H1 (cell line): ENCODE results near the gene GARNL3. TPM values are rescaled to one million over a fixed set of nuclear protein-coding genes. Genes with fewer than 3 reads are reported as not detected.
A peak's percentile ranks its signal among the peaks of the same experiment; 100 is the strongest.

Source experiments
- CTCF ChIA-PET: fragments of 300-600 bp; sonication (Branson Sonifier 250); formaldehyde crosslinking; loops from one replicate; lab custom pipeline; 2021; ENCODE audit not compliant: partially characterized antibody; lab: Charles Lee
- POLR2A ChIA-PET: fragments of 300-600 bp; sonication (Branson Sonifier 250); formaldehyde crosslinking; loops from one replicate; lab custom pipeline; 2021; ENCODE audit warnings: inconsistent platforms; ENCODE audit not compliant: partially characterized antibody; lab: Charles Lee
- DNase-seq, 2 experiments: peaks; one replicate each; pipeline versions ENCODE4 v3.0.0 to v3.0.0-alpha.2; 2010 to 2022; ENCODE audit warnings: low spot score in 2 of 2, low read depth in 1 of 2, mixed read lengths in 1 of 2
- FAIRE-seq: peaks from 2 replicates; lab custom pipeline; 2011; peaks lifted over from hg19 to GRCh38; lab: Jason Lieb, UNC
- H2AFZ ChIP-seq: 2 replicates; pipeline ENCODE4 v1.8.1; 2012; ENCODE audit warnings: low read length, inconsistent platforms
- H2AK5ac ChIP-seq: 2 replicates; pipeline ENCODE4 v1.6.1; 2013; ENCODE audit warnings: low read depth, low read length
- H2BK120ac ChIP-seq: replicated peaks from 2 replicates; pipeline ENCODE3; 2013; ENCODE audit warnings: low read depth, low read length, inconsistent platforms
- H2BK12ac ChIP-seq: 2 replicates; pipeline ENCODE4 v1.6.1; 2013; ENCODE audit warnings: low read depth, low read length
- H2BK15ac ChIP-seq: 2 replicates; pipeline ENCODE4 v1.6.1; 2013; ENCODE audit warnings: low read length
- H2BK20ac ChIP-seq: 2 replicates; pipeline ENCODE4 v1.6.1; 2013; ENCODE audit warnings: low read length
- H2BK5ac ChIP-seq: 2 replicates; pipeline ENCODE4 v1.6.1; 2013; ENCODE audit warnings: low read depth, low read length
- H3K14ac ChIP-seq: 2 replicates; pipeline ENCODE4 v1.6.1; 2013; ENCODE audit warnings: inconsistent platforms; ENCODE audit not compliant: insufficient read length
- H3K18ac ChIP-seq: 2 replicates; pipeline ENCODE4 v1.6.1; 2013; ENCODE audit warnings: low read length; ENCODE audit errors: extremely low read depth
- H3K23ac ChIP-seq: 2 replicates; pipeline ENCODE4 v1.6.1; 2013; ENCODE audit warnings: inconsistent platforms; ENCODE audit not compliant: insufficient read length
- H3K23me2 ChIP-seq: 2 replicates; pipeline ENCODE4 v1.6.1; 2013; ENCODE audit warnings: low read depth, low read length
- H3K27ac ChIP-seq: 2 replicates; pipeline ENCODE4 v1.6.1; 2011; ENCODE audit warnings: low read depth, low read length, inconsistent platforms
- H3K27me3 ChIP-seq, 4 experiments: replicated peaks in 1 of 4; 1 replicate in 1 of 4; 2 replicates in 3 of 4; pipeline versions ENCODE4 v1.6.1 to v1.8.1; 2011 to 2013; ENCODE audit warnings: low read length in 3 of 4, mild to moderate bottlenecking in 3 of 4, inconsistent platforms in 2 of 4, mixed read lengths in 2 of 4, moderate library complexity in 1 of 4; ENCODE audit not compliant: control insufficient read depth in 3 of 4, insufficient read depth in 3 of 4; ENCODE audit errors: extremely low read depth in 1 of 4
- H3K36me3 ChIP-seq, 4 experiments: 2 replicates each; pipeline versions ENCODE4 v1.6.1 to v1.8.1; 2011 to 2013; ENCODE audit warnings: mild to moderate bottlenecking in 4 of 4, low read length in 3 of 4, moderate library complexity in 2 of 4, control low read depth in 1 of 4, inconsistent platforms in 1 of 4; ENCODE audit not compliant: insufficient read depth in 4 of 4, control insufficient read depth in 2 of 4
- H3K4ac ChIP-seq: replicated peaks from 2 replicates; pipeline ENCODE3; 2013; ENCODE audit warnings: low read length, low read depth, mixed read lengths, inconsistent platforms; ENCODE audit not compliant: insufficient read length
- H3K4me1 ChIP-seq, 4 experiments: replicated peaks in 1 of 4; 1 replicate in 1 of 4; 2 replicates in 3 of 4; pipeline versions ENCODE4 v1.6.1 to v1.8.1; 2011 to 2013; ENCODE audit warnings: low read length in 3 of 4, inconsistent platforms in 2 of 4, mixed read lengths in 1 of 4; ENCODE audit not compliant: insufficient read depth in 4 of 4, control insufficient read depth in 3 of 4
- H3K4me2 ChIP-seq, 2 experiments: 2 replicates each; pipeline versions ENCODE4 v1.6.1 to v1.8.1; 2011 to 2013; ENCODE audit warnings: low read depth in 2 of 2, low read length in 2 of 2, control low read depth in 1 of 2, inconsistent platforms in 1 of 2, mild to moderate bottlenecking in 1 of 2; ENCODE audit not compliant: insufficient read depth in 1 of 2
- H3K4me3 ChIP-seq, 4 experiments: fragments of 200-600, 300-600 bp in 1 of 4; sonication (generic), shearing (Covaris generic), sonication (Bioruptor Twin) in 1 of 4; 2 replicates each; pipeline versions ENCODE4 v1.5.1 to v1.8.1; 2011 to 2016; ENCODE audit warnings: low read length in 4 of 4, low read depth in 3 of 4, control low read depth in 2 of 4, inconsistent platforms in 2 of 4, mild to moderate bottlenecking in 2 of 4, mixed read lengths in 1 of 4, moderate library complexity in 1 of 4; ENCODE audit not compliant: insufficient read depth in 2 of 4; ENCODE audit errors: extremely low read depth in 1 of 4
- H3K56ac ChIP-seq: replicated peaks from 2 replicates; pipeline ENCODE3; 2013; ENCODE audit warnings: low read depth, mild to moderate bottlenecking, mixed read lengths, low read length, inconsistent platforms; ENCODE audit not compliant: insufficient read length
- H3K79me1 ChIP-seq: 2 replicates; pipeline ENCODE4 v1.6.1; 2013; ENCODE audit warnings: low read depth, low read length, control low read depth
- H3K79me2 ChIP-seq, 2 experiments: 2 replicates each; pipeline versions ENCODE4 v1.6.1 to v1.8.1; 2012 to 2013; ENCODE audit warnings: low read length in 2 of 2, mild to moderate bottlenecking in 2 of 2, inconsistent platforms in 1 of 2; ENCODE audit not compliant: insufficient read depth in 2 of 2, control insufficient read depth in 1 of 2
- H3K9ac ChIP-seq, 4 experiments: replicated peaks in 1 of 4; 1 replicate in 1 of 4; 2 replicates in 3 of 4; pipeline versions ENCODE4 v1.6.1 to v1.8.1; 2011 to 2013; ENCODE audit warnings: low read depth in 3 of 4, low read length in 3 of 4, control low read depth in 2 of 4, mild to moderate bottlenecking in 2 of 4, moderate library complexity in 2 of 4, inconsistent platforms in 1 of 4; ENCODE audit errors: extremely low read depth in 1 of 4
- H3K9me3 ChIP-seq, 2 experiments: 2 replicates each; pipeline versions ENCODE4 v1.6.1 to v1.8.1; 2012 to 2013; ENCODE audit warnings: mild to moderate bottlenecking in 2 of 2, moderate library complexity in 2 of 2, control low read depth in 1 of 2, inconsistent platforms in 1 of 2, low read depth in 1 of 2, low read length in 1 of 2, mixed read lengths in 1 of 2; ENCODE audit not compliant: insufficient read depth in 2 of 2
- H4K20me1 ChIP-seq, 2 experiments: replicated peaks in 1 of 2; 2 replicates each; pipeline versions ENCODE3 to v1.8.1; 2011 to 2013; ENCODE audit warnings: inconsistent platforms in 2 of 2, low read length in 2 of 2, mild to moderate bottlenecking in 1 of 2; ENCODE audit not compliant: insufficient read depth in 2 of 2, control insufficient read depth in 1 of 2
- H4K5ac ChIP-seq: 2 replicates; pipeline ENCODE4 v1.6.1; 2013; ENCODE audit warnings: low read length, low read depth, mixed read lengths, inconsistent platforms; ENCODE audit not compliant: insufficient read length
- H4K8ac ChIP-seq: 2 replicates; pipeline ENCODE4 v1.8.0; 2013; ENCODE audit warnings: mild to moderate bottlenecking, moderate library complexity, low read length, inconsistent platforms; ENCODE audit not compliant: insufficient read depth; ENCODE audit errors: extremely low read depth
- H4K91ac ChIP-seq: replicated peaks from 2 replicates; pipeline ENCODE3; 2013; ENCODE audit warnings: low read length, mixed read lengths, inconsistent platforms; ENCODE audit not compliant: insufficient read length
- MAFK ChIP-seq: IDR thresholded peaks from 2 replicates; pipeline ENCODE4 v1.6.1; 2012; ENCODE audit warnings: low read depth, mild to moderate bottlenecking, improper control_type of control experiment, low read length
- SIN3A ChIP-seq, 2 experiments: IDR thresholded peaks in 1 of 2; conservative IDR thresholded peaks in 1 of 2; 2 replicates each; pipeline ENCODE4 v1.6.1; 2011 to 2012; ENCODE audit warnings: low read length in 2 of 2, improper control_type of control experiment in 1 of 2, low read depth in 1 of 2, mild to moderate bottlenecking in 1 of 2
- WGBS, 2 experiments: shearing (Covaris generic) in 1 of 2; methylation state at CpG; one replicate each; pipeline versions ENCODE4 v1.1.6 to v1.1.7; 2013 to 2015; ENCODE audit warnings: low lambda C conversion rate in 2 of 2, mixed read lengths in 2 of 2, inconsistent platforms in 1 of 2, low coverage in 1 of 2, missing lambda C conversion rate in 1 of 2; ENCODE audit not compliant: insufficient replicate concordance in 2 of 2, insufficient coverage in 1 of 2, insufficient read length in 1 of 2; ENCODE audit errors: extremely low coverage in 1 of 2, missing lambda C conversion rate in 1 of 2; 5-methylcytosine and 5-hydroxymethylcytosine counted together
- polyA plus RNA-seq, 7 experiments: library from polyadenylated mRNA; depleted of rRNA in 3 of 7; stranded (reverse) in 5 of 7; unstranded in 2 of 7; fragments of >200 nt in 5 of 7; fragments of 200-250 nt in 2 of 7; gene quantifications; 1 replicate in 5 of 7; 2 replicates in 1 of 7; 4 replicates in 1 of 7; pipeline versions ENCODE4 v1.2.1 to v1.2.3, GENCODE V29; 2011 to 2013; ENCODE audit warnings: missing spikeins in 2 of 7, mixed read lengths in 2 of 7
- total RNA-seq: library from RNA; stranded (reverse); fragmentation: NEBNext Ultra II Directional; extraction: Animal tissue kit (Norgen Biotek cat#: 25700); gene quantifications from 2 replicates; pipeline ENCODE4 v1.2.1, GENCODE V29; 2021

GARNL3 gene
- total and polyA plus RNA-seq, 2 of the 8 experiments (the other 6 are each of a cell fraction or from before 2014, with no cell fraction given), result 6.5 to 18.3 TPM

DNA sequence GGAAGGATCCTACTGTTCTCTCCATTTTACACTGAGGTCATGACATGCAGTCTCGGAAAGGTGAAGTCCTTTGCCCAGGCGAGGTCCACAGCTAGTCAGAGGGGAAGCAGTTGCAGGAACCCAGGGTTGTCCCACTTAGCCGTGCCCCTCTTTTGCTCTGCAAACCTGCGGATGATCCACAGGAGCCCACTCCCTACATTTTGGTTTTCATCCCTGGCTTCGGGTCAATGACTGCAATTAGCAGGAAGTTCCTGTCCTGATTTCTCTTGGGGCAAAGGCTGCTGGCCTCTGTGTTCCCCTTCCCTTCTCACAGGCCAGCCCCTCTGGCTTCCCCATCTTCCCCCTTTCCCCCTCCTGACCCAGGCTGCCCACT is 133.7 kb downstream of the GARNL3 start:
- Histone ChIP-seq H3K18ac (peak overlapping the region; percentile 19; the same call in 1 of the 2 replicates), H3K27me3 (peaks cover 0 to 6% (median 0%) of the 10 kb centered on the region in 4 experiments; a peak in 3 of 7 replicates), H4K8ac (no peak overlapping the region; the same call in 1 of the 2 replicates), H3K79me1 (peaks cover 3% of the 10 kb centered on the region), H3K56ac (no peak overlapping the region), H3K9me3 (no peaks in the 10 kb centered on the region), H3K36me3 (peaks cover 0 to 5% (median 0%) of the 10 kb centered on the region in 4 experiments; a peak in 3 of 8 replicates), H3K4me3 (peak overlapping the region; percentile 68 to 90 (median 80)), H2AFZ (no peak overlapping the region), H2BK15ac (no peak overlapping the region; the same call in 1 of the 2 replicates), H3K23me2 (peaks cover 14% of the 10 kb centered on the region), H4K20me1 (peaks cover 10 to 14% of the 10 kb centered on the region in 2 experiments), H3K14ac (no peak overlapping the region), H4K5ac (no peak overlapping the region), H2BK5ac (no peak overlapping the region), H3K27ac (no peak overlapping the region), H3K4me2 (peak overlapping the region; percentile 58 to 95), H3K79me2 (peaks cover 0 to 15% of the 10 kb centered on the region in 2 experiments; a peak in 1 of 4 replicates), H3K9ac (peak overlapping the region in 3 of 4 experiments; percentile 38 to 51 (median 45); a peak in 4 of 7 replicates), H2BK12ac (no peak overlapping the region), H3K4me1 (peaks cover 0 to 15% (median 6%) of the 10 kb centered on the region in 4 experiments; a peak in 6 of 7 replicates), H3K4ac (no peak overlapping the region), H3K23ac (no peak overlapping the region), H2BK20ac (no peak overlapping the region), H2BK120ac (no peak overlapping the region), H4K91ac (no peak overlapping the region), H2AK5ac (no peak overlapping the region)
- CTCF ChIA-PET, result interaction anchor here (1.0 to 4.8 kb wide), 15 partner anchors 9 to 458 kb away, joined by 3 to 21 read pairs (median 4); no protein-coding TSS in a partner anchor
- DNase-seq, result no peak
- no peak for FAIRE-seq
- POLR2A ChIA-PET, result interaction anchor here (1.3 to 3.5 kb wide), 6 partner anchors 12 to 174 kb away, joined by 4 to 24 read pairs (median 4); partner anchors contain the start of genes LRSAM1 and RPL12
- TF ChIP-seq MAFK (no peak), SIN3A (conservative IDR thresholded peaks at IDR 0.05 in 1 of 2, IDR thresholded peaks at IDR 0.05 in 1 of 2; ENCODE audit: low read depth in 1 of 2, low read length in 2 of 2) (0 out of 4 replicates have a peak, but pooled peaks of 1 of the 2 experiments have one; percentile 7)
- 44% methylated on average over 5 of the region's 5 CpGs; no CpG with 5 or more reads in 1 of the 2 experiments for WGBS, 2 experiments
